Calu3 (cell line): ENCODE results near the gene FIS1. TPM values are rescaled to one million over a fixed set of nuclear protein-coding genes. Genes with fewer than 3 reads are reported as not detected.
"Not testable (repeated sequence)": the region's sequence is repeated elsewhere in the genome, so short reads cannot be mapped to it uniquely, and the experiment has no call there.

Experiments used
- BruUV-seq: library from RNA; stranded (reverse); fragments of 400-500 nt; replicated peaks from 2 replicates; lab custom pipeline; 2021; lab: Mats Ljungman, UMichigan
- CTCF ChIA-PET: fragments of 300-600 bp; sonication (Branson Sonifier 250); formaldehyde crosslinking; loops from one replicate; lab custom pipeline; 2022; ENCODE audit warnings: antibody characterized with exemption; lab: Charles Lee
- DNase-seq: peaks from one replicate; pipeline ENCODE4 v3.0.0; 2022
- H3K27ac Mint-ChIP-seq: one replicate; pipeline ENCODE4 v1.8.0; 2022; ENCODE audit warnings: mixed read lengths; ENCODE audit not compliant: unreplicated experiment
- H3K27me3 Mint-ChIP-seq: one replicate; pipeline ENCODE4 v1.8.0; 2022; ENCODE audit warnings: mixed read lengths; ENCODE audit not compliant: unreplicated experiment
- H3K36me3 Mint-ChIP-seq: one replicate; pipeline ENCODE4 v1.8.0; 2022; ENCODE audit warnings: mild to moderate bottlenecking, moderate library complexity, mixed read lengths; ENCODE audit not compliant: insufficient read depth, unreplicated experiment
- H3K4me1 Mint-ChIP-seq: one replicate; pipeline ENCODE4 v1.8.0; 2022; ENCODE audit warnings: mild to moderate bottlenecking, low read depth, mixed read lengths; ENCODE audit not compliant: unreplicated experiment
- H3K4me3 Mint-ChIP-seq: one replicate; pipeline ENCODE4 v1.8.0; 2022; ENCODE audit warnings: mild to moderate bottlenecking, low read depth, moderate library complexity, mixed read lengths; ENCODE audit not compliant: unreplicated experiment
- H3K9me3 Mint-ChIP-seq: one replicate; pipeline ENCODE4 v1.8.0; 2022; ENCODE audit warnings: low read depth, mixed read lengths; ENCODE audit not compliant: unreplicated experiment
- intact Hi-C: fragments of 100-400 bp; cut with micrococcal nuclease; formaldehyde crosslinking; loops from one replicate; pipeline ENCODE4 v1.10.0; 2022; ENCODE audit not compliant: unreplicated experiment
- total RNA-seq: library from RNA; stranded (reverse); gene quantifications from 2 replicates; pipeline ENCODE4 v1.2.3, GENCODE V29; 2022
- TF ChIP-seq, protein P1 (sequence below): fragments of 200-600 bp; IDR thresholded peaks from one replicate; pipeline ENCODE4 v1.8.0; 2022; ENCODE audit warnings: antibody characterized with exemption; ENCODE audit not compliant: unreplicated experiment

Gene FIS1
- total RNA-seq, 1 experiment from 2014 or later = 83.8 TPM

DNA sequence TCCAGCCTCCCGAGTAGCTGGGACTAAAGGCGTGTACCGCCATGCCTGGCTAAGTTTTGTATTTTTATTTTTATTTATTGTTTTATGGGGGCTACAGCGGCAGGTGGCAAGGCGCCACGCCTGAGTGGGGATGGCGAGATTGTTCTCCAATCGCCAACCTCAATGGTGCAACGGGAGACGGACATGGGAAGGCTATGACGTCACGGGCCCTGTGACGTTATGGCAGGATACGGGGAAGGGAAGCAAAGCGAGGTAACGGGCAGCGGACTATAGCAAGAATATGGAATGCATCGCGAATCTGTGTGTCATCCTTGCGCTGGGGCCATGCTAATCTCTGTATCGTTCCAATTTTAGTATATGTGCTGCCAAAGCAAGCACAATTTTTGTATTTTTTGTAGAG, 24.8 kb upstream of the FIS1 start:
- TF ChIP-seq, protein P1, sequence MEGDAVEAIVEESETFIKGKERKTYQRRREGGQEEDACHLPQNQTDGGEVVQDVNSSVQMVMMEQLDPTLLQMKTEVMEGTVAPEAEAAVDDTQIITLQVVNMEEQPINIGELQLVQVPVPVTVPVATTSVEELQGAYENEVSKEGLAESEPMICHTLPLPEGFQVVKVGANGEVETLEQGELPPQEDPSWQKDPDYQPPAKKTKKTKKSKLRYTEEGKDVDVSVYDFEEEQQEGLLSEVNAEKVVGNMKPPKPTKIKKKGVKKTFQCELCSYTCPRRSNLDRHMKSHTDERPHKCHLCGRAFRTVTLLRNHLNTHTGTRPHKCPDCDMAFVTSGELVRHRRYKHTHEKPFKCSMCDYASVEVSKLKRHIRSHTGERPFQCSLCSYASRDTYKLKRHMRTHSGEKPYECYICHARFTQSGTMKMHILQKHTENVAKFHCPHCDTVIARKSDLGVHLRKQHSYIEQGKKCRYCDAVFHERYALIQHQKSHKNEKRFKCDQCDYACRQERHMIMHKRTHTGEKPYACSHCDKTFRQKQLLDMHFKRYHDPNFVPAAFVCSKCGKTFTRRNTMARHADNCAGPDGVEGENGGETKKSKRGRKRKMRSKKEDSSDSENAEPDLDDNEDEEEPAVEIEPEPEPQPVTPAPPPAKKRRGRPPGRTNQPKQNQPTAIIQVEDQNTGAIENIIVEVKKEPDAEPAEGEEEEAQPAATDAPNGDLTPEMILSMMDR = no peak
- no peak overlapping the region for H3K4me3 Mint-ChIP-seq
- peaks cover 13% of the 10 kb centered on the region for H3K27me3 Mint-ChIP-seq
- no peaks in the 10 kb centered on the region for H3K9me3 Mint-ChIP-seq
- BruUV-seq = no TSS peak
- no peaks in the 10 kb centered on the region for H3K36me3 Mint-ChIP-seq
- DNase-seq = no peak
- intact Hi-C loops = no loop called here
- H3K27ac Mint-ChIP-seq = no peak overlapping the region
- CTCF ChIA-PET = no interaction called here
- H3K4me1 Mint-ChIP-seq = no peaks in the 10 kb centered on the region

DNA sequence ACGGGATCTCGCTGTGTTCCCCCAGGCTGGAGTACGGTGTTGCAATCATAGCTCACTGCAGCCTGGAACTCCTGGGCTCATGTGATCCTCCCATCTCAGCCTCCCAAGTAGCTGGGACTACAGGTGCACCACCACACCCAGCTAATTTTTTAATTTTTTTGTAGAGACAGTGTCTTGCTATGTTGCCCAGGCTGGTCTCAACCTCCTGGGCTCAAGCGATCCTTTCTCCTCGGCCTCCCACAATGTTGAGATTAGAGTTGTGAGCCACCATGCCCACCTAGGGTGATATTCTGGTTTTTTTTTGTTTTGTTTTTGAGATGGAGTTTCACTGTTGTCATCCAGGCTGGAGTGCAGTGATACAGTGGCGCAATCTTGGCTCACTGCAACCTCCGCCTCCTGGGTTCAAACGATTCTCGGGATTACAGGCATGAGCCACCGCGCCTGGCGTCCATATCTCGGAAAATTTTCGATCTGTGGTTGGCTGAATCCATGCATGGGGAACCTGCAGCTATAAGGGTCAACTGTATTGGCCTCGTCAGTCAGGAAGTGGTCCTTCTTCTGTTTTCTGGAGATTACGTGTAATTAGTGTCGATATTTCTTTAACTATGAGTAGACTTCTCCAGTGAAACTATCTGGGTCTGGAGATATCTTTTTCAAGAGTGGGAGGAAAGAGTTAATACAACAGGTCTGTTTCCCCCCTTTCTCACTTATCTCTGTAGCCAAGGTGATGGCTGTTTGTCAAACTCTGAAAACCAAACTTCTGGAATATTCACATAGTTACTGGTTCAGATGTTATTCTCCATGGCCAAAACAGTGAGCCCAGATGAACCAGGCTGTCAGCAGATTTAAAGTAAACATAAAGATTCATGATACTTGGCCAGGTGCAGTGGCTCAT, 21.0 kb upstream of the FIS1 start:
- no peak overlapping the region for H3K27ac Mint-ChIP-seq
- CTCF ChIA-PET = no interaction called here

DNA sequence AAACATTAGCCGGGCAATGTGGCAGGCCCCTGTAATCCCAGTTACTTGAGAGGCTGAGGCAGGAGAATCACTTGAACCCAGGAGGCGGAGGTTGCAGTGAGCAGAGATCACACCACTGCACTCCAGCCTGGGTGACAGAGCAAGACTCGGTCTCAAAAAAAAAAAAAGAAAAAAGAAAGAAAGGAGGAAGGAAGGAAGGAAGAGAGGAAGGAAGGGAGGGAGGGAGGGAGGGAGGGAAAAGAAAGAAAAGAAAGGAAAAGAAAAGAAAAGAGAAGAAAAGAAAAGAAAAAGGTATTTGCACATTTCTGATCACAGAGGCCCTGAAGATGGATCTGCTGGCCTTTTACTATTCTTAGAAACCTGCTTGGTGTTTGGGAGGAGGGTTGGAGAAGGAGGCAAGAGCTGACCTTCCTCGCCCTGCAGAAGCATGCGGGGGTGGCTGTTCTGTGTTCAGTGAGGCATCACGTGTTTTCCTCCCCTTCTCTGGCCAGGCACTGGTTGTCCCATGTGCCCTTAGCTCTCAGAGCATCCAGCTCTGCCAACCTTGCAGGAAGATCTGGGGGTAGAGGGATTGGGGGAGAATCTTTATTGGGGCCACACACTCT, 19.3 kb upstream of the FIS1 start:
- BruUV-seq, H3K27me3 Mint-ChIP-seq, DNase-seq, H3K27ac Mint-ChIP-seq, H3K36me3 Mint-ChIP-seq, H3K4me1 Mint-ChIP-seq, H3K9me3 Mint-ChIP-seq, H3K4me3 Mint-ChIP-seq, intact Hi-C loops: not testable (repeated sequence)
- CTCF ChIA-PET = interaction anchor here (0.6 kb wide), 1 partner anchor 21 kb away, joined by 3 read pairs; no protein-coding TSS in a partner anchor

More for the DNA sequence above, 21.0 kb upstream of the FIS1 start:
- BruUV-seq = no TSS peak
- Mint-ChIP-seq H3K9me3 (no peaks in the 10 kb centered on the region), H3K27me3 (no peaks in the 10 kb centered on the region), H3K4me1 (no peaks in the 10 kb centered on the region), H3K36me3 (no peaks in the 10 kb centered on the region), H3K4me3 (no peak overlapping the region)
- TF ChIP-seq, protein P1 = no peak
- intact Hi-C loops = no loop called here
- DNase-seq = no peak

DNA sequence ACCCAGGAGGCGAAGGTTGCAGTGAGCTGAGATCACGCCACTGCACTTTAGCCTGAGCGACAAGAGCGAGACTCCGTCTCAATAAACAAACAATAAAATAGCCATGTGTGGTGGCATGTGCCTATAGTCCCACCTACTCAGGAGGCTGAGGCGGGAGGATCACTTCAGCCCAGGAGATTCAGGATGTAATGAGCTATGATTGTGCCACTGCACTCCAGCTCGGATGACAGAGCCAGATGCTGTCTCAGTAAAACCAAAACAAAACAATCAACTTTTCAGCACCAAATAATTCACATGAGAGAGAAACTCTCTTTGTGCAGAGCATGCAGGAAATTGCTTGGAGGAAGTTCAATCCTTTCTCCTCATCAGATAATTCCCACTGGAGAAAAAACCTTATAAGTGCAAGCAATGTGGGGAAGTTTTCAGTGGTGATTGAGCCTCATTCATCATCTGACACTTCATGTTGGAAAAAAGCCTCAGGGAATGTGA, 13.4 kb upstream of the FIS1 start:
- no peaks in the 10 kb centered on the region for H3K36me3 Mint-ChIP-seq
- no peak for DNase-seq
- no TSS peak for BruUV-seq
- peaks cover 13% of the 10 kb centered on the region for H3K27me3 Mint-ChIP-seq
- no peaks in the 10 kb centered on the region for H3K9me3 Mint-ChIP-seq
- H3K4me3 Mint-ChIP-seq = no peak overlapping the region
- TF ChIP-seq, protein P1 = no peak
- CTCF ChIA-PET = interaction anchor here (0.6 kb wide), 1 partner anchor 38 kb away, joined by 4 read pairs; no protein-coding TSS in a partner anchor
- H3K27ac Mint-ChIP-seq = no peak overlapping the region
- intact Hi-C loops = no loop called here
- no peaks in the 10 kb centered on the region for H3K4me1 Mint-ChIP-seq
